HG02798 (cell line): ENCODE data around the gene TEDC2.
"Not testable (repeated sequence)": the region's sequence is repeated elsewhere in the genome, so short reads cannot be mapped to it uniquely, and the experiment has no call there.

Experiments used
- ATAC-seq: cut with Tn5 transposase; IDR thresholded peaks from one replicate; pipeline ENCODE4 v1.9.1; 2021; ENCODE audit warnings: mild to moderate bottlenecking; ENCODE audit not compliant: unreplicated experiment, poor library complexity

The TEDC2 gene, protein sequence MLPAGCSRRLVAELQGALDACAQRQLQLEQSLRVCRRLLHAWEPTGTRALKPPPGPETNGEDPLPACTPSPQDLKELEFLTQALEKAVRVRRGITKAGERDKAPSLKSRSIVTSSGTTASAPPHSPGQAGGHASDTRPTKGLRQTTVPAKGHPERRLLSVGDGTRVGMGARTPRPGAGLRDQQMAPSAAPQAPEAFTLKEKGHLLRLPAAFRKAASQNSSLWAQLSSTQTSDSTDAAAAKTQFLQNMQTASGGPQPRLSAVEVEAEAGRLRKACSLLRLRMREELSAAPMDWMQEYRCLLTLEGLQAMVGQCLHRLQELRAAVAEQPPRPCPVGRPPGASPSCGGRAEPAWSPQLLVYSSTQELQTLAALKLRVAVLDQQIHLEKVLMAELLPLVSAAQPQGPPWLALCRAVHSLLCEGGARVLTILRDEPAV

DNA sequence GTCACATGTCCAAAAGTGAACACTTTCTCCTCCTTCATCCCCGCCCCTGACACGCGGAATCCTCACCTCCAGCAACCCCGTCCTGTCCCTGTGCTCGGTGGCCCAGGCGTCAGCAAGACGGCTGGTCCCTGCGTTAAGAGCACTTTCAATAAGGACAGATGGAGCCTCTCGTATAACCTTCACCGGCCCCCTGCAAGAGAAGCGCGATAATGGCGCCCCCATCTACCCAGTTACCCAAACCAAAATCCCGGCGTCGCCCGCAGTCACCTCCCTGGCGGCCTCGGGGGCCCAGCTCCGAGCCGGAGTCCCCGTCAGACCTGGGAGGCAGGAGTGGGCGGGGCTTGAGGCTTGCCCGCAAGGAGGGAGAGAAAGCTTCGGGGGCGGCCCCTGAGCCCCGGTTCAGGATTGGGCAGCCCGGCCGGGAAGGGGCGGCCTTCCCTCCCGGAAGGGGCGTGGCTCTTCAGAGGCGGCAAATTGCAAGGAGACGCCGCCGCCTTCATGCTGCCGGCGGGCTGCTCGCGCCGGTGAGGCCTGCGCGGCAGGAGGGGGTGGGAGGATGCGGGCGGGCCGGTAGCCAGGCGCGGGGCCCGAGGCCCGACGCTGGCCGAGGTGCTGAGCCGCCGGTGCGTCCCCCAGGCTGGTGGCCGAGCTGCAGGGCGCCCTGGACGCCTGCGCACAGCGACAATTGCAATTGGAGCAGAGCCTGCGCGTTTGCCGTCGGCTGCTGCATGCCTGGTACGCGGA is at the start of gene TEDC2:
TEDC2 (plus strand) TSS at position 463 of the 744 bp plus-strand sequence; CDS start at position 499, 36 bp downstream.
- ATAC-seq: peak; percentile 95

DNA sequence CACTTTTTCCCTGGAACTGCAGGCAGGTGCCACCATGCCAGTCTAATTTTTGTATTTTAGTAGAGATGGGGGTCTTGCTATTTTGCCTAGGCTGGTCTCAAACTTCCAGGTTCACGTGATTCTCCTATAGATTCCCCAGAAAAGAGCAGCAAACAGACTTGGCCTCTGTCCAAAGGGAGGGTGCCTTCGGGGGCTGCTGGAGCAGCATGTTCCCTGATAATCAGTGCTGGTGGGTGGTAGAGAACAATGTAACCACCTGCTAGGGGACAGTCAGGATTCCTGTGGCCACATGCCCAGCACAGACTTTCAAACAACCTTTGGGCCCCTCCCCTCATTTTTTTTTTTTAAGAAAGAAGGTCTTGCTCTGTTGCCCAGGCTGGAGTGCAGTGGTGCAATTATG is 44.8 kb upstream of the TEDC2 start:
- no peak for ATAC-seq

DNA sequence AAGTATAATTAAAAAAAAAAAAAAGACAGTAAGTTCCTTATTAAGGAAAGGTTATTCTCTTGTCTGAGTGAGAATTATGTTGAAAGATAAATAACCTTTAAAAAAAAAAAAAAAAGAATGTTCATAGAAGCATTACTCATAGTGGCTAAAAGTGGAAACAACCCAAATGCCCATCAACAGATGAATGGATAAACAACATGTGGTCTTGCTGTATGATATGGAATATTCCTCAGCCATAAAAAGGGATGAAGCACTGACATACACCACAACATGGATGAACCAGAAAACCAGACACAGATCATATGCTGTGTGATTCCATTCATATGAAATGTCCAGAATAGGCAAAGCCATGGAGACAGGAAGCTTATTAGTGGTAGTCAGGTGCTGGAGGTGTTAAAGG is 39.9 kb upstream of the TEDC2 start:
- ATAC-seq: no peak

DNA sequence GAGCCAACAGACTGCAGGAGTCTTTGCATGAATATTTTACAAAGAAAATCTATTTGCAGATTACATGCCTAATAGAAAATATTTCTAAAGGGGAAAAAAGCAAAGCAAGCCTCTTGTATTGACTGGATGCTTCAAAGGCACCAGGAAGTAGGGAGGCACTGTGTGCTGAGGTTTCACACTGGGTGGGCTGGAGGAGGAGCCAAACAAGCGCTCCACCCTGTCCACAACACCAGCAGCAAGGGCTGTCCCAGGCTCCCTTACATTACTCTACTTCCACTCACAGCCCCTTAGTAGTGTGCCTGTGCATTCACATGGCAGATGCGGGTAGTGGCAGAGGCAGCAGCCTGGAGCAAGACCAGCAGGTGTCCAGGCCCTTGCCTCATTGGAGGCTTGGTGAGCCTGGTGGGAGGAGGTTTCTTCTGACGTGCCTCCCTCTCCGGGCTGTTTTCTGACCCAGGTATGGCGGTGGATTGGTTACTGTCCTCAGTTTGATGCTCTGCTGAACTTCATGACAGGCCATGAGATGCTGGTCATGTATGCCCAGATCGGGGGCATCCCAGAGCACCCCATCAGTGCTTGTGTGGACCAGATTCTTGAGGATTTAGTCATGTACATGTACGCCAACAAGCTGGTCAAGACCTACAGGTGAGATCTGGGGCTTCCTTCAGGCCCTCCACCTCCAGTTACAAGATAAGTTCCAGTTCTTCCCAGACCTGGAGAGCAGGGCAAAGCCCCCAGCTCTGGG is 37.6 kb upstream of the TEDC2 start:
- no peak for ATAC-seq

DNA sequence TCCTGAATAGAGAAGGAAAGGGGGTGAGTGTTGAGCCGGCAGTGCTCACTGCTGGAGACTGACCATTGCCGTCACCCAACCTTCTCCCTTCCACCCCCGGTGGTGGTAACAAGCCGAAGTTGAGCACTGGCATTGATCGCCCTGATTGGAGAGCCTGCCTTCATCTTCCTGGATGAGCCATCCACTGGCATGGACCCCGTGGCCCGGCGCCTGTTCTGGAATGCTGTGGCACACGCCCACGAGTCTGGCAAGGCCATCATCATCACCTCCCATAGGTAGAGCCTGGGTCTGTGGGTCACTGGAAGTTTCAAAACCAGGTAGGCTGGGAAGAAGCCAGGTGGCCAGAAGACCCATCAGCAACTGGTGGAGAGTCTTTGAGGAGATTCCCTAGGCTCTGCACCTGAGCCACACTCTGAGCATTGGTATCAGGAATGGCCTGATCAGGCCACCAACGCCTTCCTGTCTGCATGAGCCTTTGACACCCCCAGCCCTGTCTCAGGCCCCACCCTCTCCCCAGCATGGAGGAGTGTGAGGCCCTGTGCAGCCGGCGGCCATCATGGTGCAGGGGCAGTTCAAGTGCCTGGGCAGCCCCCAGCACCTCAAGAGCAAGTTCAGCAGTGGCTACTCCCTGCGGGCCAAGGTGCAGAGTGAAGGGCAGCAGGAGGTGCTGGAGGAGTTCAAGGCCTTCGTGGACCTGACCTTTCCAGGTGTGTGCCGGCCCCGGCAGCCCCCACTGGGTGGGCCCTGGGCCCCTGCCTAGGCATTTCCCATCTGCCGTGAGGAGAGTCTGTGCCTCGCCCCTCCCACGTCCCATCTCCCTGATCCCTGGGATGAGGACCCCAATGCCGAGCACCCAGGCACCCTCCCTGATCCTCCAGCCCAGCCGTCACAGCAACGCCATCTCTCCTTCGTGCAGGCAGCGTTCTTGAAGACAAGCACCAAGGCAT is 35.6 kb upstream of the TEDC2 start:
- no peak for ATAC-seq

DNA sequence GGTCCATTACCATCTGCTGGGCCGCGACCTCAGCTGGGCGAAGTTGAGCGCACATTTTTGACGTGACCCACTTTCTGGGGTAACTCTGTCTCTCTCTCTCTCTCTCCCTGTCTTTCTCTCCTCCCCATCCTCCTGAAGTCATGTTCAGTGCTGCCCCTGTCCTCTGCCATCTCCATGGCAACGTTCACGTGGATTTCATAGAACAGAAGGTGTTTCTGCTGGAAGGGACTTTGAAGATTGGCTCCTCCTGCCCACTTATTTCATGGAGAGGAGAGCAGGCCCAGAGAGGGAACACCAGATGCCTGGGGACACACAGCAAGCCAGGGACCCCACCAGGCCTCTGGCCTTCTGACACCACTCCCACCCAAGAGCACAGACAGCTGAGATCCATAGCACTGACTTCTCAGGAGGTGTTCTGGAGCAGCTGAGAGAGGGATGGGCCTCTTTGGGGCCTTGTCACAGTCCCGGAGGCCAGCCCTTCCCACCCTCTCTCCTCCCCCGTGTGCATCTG is 34.8 kb upstream of the TEDC2 start:
- ATAC-seq: no peak

DNA sequence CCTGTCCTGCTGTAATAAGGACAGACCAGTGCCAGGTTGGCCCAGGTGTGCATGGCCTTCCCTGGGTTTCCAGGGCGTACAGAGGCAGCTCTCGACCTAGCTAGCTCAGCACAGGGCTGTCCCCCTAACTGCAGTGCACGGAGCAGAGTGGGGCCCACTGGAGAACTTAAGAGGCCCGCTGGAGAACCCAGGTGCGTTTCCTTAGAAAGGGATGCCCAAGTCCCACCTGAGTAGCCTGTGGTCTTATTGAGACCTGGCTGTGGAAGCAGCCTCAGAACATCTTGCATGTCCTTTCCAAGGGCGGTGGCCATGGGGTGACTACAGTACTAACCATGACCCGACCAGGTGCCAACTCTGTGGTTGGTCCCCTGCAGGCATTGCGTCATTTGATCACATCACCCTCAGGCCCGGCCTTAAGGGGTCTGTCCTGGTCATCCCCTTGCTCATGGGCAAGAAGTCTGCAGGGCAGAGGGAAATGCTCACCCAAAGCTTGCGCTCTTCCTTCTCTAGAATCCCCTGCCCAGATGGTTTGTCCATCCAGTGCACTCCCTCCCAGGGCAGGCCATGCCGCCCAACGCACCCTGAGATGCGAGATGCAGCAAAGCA is 34.0 kb upstream of the TEDC2 start:
- no peak for ATAC-seq

DNA sequence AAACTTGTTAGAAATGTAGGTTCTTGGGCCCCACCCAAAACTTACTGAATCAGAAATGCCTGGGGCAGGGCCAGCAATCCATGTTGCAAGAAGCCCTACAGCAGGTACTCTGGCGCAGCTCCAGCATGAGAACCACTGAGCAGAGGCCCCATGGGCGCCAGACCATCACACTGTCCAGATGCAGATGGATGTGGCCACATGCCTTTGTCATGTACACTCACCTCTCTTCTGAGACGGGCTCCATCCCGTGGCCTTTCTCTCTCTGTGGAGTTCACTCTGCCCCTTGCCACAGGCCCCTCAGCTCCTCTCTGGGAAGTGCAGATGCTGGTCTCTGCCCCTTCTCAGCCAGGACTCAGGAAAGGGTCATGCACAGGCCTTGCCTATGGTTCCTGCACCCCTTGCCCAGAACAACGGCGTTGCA is 33.0 kb upstream of the TEDC2 start:
- ATAC-seq: no peak

DNA sequence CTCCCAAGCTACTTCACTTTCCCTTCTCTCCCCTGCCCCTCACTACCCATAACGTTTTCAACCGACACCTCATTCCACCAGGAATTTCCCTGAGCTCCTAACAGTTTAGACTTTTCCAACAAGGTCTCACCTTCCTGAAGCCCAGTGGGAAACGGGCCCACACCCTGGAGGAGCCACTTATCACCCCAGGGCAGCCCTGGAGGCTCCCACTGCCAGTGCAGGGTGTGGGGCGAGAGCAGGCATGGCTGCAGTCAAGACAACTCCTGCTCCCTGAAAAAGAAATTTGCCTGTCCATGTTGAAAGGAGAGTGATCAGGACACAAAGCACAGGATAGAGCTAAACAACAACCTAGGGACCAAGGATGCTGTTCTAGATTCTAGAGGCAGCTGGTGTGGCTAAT is 32.4 kb upstream of the TEDC2 start:
- ATAC-seq: no peak

DNA sequence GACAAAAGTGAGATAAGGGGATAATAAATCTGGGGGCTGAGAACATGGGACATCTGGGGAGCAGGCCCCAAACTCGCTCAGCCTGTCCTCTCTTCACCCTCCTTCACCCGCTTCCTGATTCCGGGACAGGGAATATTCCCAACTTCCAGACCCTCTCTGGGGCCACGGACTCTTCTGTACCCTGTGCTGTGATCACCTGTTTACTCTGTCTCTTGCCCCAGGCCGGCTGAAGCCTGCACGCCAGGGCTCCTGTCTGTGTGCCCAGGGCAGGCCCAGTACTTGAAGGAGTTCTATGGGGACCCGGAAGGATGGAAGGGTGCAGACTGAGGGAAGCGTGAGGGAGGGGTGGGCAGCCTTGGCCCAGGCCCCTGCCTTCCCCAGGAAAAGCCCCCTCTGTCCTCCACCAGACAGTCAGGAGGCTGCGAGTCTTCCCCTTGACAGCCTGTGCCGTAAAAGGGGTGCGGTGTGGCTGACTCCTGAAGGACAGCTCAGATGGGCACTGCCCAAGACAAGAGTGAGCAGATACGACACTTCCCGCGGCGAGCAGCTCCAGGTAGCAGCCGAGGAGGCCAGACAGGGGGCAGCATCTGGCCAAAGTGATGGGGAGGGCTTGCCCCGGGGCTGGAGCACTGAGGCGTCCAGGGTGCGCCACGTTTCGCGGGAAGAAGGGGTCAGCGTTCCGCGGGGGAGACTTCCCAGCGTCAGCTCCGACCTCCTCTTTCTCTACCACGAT is 31.7 kb upstream of the TEDC2 start:
- no peak for ATAC-seq

DNA sequence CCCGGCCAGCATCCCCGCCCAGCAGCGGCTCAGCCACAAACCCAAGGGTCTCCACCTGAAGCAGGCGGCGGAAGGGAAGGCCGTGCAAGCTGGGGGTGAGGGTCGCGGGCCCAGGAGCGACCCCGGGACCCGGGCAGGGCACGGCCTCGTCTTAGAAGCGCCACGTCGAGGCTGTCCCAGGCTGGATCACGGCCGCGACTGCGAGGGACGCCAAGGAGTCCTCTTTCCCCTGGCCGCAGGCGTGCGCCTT is 31.2 kb upstream of the TEDC2 start:
- no peak for ATAC-seq

DNA sequence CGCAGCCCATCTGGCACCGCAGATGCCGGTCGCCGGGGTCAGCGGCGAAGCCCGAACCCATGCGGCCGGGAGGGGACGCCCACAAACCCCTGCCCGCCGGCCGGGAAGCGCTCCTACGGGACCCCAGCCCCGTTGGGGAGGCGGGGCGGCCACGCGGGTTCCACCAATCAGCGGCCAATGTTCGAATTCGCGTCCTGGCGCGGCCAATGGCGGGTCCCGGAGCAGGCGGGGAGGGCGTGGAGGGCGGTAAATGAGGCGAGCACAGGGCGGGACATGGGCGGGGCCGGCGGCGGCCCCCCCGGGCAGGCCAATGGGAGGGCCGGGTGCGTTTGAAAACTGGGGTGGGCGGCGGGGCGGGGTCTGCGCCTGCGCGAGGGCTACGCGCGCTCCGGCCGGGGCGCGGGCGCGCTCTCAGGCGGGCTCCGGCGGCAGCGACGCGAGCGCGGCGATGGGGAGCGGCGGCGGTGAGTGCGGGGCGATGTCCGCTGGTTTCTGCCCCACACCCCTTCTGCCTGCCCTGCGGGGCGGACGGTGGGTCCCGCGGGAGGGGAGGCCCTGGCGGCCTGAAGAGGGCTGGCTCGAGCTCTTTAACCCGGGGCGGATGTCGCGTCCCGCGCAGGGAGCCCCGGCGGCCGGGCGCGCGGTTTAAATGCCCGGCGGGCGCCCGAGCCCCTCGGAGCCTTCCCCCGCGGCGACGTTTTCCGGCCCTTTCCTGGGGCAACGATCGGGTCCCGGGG is 30.7 kb upstream of the TEDC2 start, which contains the start of gene CCNF:
CCNF (plus strand) TSS at position 414 of the 737 bp plus-strand sequence; CDS start at position 449, 35 bp downstream.
- peak; percentile 88 for ATAC-seq

DNA sequence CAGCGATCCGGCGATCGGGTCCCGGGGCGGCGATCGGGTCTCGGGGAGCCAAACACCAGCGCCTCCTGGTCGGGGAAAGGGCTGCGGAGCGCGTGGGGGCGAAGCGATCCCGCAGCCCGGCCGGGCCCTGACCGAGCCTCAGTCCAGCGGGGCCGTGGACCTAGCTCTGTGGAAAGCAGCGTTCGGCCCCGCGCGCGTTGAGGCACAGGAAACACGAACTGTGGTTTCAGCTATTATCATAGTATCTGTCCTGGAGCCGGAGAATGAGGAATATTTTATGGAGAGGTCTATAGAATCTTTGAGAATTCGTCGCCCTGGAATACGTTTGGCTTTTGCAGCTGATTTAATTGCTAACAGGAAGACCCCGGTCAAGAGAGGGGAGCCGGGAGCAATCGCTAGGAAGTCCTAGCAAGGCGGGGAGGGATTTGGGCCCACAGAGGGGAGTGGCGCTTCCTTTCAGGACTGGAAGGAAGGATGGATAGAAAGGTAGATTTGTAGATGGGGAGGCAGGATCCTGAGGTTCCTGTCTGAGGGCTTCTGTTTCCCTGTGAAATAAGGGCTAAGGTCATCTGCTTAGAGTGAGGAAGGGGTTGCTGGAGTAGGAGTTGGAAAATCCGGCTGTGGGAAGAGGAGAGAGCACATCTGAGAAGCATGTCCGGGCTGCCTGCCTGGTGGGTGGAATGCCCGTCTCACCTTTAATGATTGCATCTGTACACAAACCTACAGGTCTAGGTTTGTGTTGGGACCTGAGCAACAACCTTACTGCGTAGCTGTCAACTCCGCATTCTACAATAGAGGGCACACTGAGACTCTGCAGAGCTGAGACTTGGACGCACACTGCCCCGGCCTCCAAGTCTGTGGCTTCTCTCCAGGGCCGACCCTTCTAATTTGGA is 29.9 kb upstream of the TEDC2 start:
- no peak for ATAC-seq

DNA sequence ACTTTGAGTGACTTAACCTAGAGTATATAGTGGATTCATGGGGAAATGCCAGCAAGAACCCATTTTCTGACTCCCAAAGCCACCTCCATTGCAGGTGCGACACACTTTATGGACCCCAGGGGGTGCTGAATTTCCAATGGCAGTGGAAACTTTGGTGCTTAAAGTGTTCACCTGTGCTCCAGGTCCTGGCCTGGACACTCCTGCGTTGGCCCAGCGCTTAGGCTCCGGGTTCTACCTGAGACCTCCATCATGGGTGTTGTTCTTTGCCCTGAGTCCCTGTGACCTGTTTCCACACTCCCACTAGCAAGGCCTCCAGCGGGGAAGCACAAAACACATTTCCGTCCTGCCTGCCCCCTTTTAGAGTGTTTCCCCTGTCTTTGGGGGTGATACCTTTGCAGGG is 27.6 kb upstream of the TEDC2 start:
- ATAC-seq: no peak

DNA sequence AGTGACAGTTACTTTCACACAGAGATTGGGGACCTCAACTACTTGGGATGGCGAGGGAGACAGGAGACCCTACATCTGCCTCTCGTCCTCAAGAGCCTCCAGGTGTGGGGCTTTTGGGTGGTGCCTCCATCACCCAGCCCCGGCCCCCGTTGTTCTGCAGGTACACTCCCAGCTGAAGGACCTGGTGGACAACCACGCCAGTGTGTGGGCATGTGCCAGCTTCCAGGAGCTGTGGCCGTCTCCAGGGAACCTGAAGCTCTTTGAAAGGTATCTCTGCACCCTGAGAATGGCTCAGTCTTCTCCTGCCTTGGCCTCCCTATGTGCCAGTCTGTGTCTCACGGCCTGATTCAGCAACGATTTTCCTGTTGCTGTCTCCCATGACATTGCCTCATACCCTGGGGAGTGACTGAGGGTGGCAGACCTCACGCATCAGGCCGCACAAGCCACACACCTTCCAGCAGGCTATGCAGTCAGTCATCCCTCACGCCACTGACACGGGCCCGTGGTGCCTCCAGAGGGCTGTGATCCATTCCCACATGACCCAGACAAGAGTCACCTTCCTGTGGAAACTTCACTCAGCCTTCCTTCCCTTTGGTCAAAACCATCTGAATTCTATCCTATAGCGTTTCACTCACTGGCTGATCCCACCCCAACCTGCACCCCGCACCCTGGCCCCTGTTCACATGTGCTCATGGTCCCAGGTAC is 27.0 kb upstream of the TEDC2 start:
- no peak for ATAC-seq

DNA sequence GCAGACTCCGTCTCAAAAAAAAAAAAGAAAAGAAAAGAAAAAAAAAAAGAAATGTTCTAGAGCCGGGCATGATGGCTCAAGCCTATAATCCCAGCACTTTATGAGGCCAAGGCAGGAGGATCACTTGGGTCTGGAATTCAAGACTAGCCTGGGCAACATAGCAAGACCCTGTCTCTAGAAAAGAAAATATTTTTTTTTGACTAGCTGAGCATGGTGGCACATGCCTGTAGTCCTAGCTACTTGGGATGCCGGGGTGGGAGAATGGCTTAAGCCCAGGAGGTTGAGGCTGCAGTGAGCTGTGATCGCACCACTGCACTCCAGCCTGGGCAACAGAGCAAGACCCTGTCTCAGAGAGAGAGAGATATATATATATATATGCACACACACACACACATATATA is 24.7 kb upstream of the TEDC2 start:
- ATAC-seq: not testable (repeated sequence)
